Diencephalon (tissue), 1 donor: ENCODE data around the gene MBD3L4. TPM values are rescaled to one million over a fixed set of nuclear protein-coding genes. Genes with fewer than 3 reads are reported as not detected.

Source experiments
- total RNA-seq: library from RNA; depleted of rRNA; stranded (reverse); fragments of >200 nt; gene quantifications from one replicate; pipeline ENCODE4 v1.2.3, GENCODE V29; 2014

MBD3L4 gene
- not detected for total RNA-seq

GRCh38 chr19:7040079-7040478, at the start of gene MBD3L4:
MBD3L4 (minus strand) TSS chr19:7040179; CDS start chr19:7040144, 35 bp downstream.

GRCh38 chr19:7069042-7069903, 29.3 kb upstream of the MBD3L4 start, which contains the start of gene ZNF557:
ZNF557 (plus strand) TSS chr19:7069703; CDS start chr19:7075075, 5,372 bp downstream.

GRCh38 chr19:7058576-7058975, 18.6 kb upstream of the MBD3L4 start, which contains the start of gene MBD3L3:
MBD3L3 (minus strand) TSS chr19:7058676; CDS start chr19:7058605, 71 bp downstream.

GRCh38 chr19:7049021-7049420, 9.0 kb upstream of the MBD3L4 start, which contains the start of gene MBD3L2:
MBD3L2 (plus strand) TSS chr19:7049321; CDS start chr19:7049374, 53 bp downstream.

GRCh38 chr19:7030278-7030677, 9.7 kb downstream of the MBD3L4 start, which contains the start of gene MBD3L5:
MBD3L5 (plus strand) TSS chr19:7030578; CDS start chr19:7030612, 34 bp downstream.

GRCh38 chr19:7021331-7021730, 18.6 kb downstream of the MBD3L4 start, which contains the start of gene MBD3L2B:
MBD3L2B (minus strand) TSS chr19:7021431; CDS start chr19:7021397, 34 bp downstream.

Other genes starting within 250 kb of the MBD3L4 start
- 0.23 TPM for gene ADGRE1, start 152.6 kb downstream of the MBD3L4 start, total RNA-seq
- gene MBD3L2B, start 18.7 kb downstream of the MBD3L4 start, total RNA-seq, result not detected
- not detected for gene MBD3L5, start 9.6 kb downstream of the MBD3L4 start, total RNA-seq
- not detected for gene MBD3L2, start 9.1 kb upstream of the MBD3L4 start, total RNA-seq
- gene MBD3L3, start 18.5 kb upstream of the MBD3L4 start, total RNA-seq, result not detected
- gene ZNF557, start 29.5 kb upstream of the MBD3L4 start, total RNA-seq, result 29.1 TPM